Measurements from ENCODE around the gene GALNS. TPM values are rescaled to one million over a fixed set of nuclear protein-coding genes. Genes with fewer than 3 reads are reported as not detected.

The GALNS gene
- total RNA-seq, 2 experiments from 2014 or later, result 17.2 to 49.0 TPM

- Histone ChIP-seq H3K4me2 (ENCODE audit: low read length) (no peak overlapping the region), H3K9me3 (ENCODE audit: low read length) (no peaks in the 10 kb centered on the region), H3K79me2 (ENCODE audit: insufficient read depth, low read depth, low read length) (no peaks in the 10 kb centered on the region), H3K36me3 (ENCODE audit: insufficient read depth, low read length) (no peaks in the 10 kb centered on the region), H3K9me2 (ENCODE audit: insufficient read depth, low read length) (no peaks in the 10 kb centered on the region), H4K20me1 (ENCODE audit: insufficient read depth, low read length) (no peaks in the 10 kb centered on the region), H2AFZ (ENCODE audit: low read length) (no peak overlapping the region), H3K4me1 (ENCODE audit: insufficient read depth, low read length, poor library complexity, severe bottlenecking) (peaks cover 5% of the 10 kb centered on the region), H3K4me3 (ENCODE audit: low read depth, low read length, poor library complexity, severe bottlenecking) (no peak overlapping the region), H3K27ac (ENCODE audit: low read depth, low read length, poor library complexity, severe bottlenecking) (no peak overlapping the region)
- DNase-seq (ENCODE audit: low spot score), result no peak
- intact Hi-C loops (cut with micrococcal nuclease; ENCODE audit: unreplicated experiment), result no loop called here
- BruUV-seq (replicated peaks), result no TSS peak
- no peak for TF ChIP-seq EZH2phosphoT487 (IDR thresholded peaks at IDR 0.05; ENCODE audit: borderline replicate concordance, low read depth, low read length)
- TF ChIP-seq, protein P1, sequence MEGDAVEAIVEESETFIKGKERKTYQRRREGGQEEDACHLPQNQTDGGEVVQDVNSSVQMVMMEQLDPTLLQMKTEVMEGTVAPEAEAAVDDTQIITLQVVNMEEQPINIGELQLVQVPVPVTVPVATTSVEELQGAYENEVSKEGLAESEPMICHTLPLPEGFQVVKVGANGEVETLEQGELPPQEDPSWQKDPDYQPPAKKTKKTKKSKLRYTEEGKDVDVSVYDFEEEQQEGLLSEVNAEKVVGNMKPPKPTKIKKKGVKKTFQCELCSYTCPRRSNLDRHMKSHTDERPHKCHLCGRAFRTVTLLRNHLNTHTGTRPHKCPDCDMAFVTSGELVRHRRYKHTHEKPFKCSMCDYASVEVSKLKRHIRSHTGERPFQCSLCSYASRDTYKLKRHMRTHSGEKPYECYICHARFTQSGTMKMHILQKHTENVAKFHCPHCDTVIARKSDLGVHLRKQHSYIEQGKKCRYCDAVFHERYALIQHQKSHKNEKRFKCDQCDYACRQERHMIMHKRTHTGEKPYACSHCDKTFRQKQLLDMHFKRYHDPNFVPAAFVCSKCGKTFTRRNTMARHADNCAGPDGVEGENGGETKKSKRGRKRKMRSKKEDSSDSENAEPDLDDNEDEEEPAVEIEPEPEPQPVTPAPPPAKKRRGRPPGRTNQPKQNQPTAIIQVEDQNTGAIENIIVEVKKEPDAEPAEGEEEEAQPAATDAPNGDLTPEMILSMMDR (conservative IDR thresholded peaks at IDR 0.05; ENCODE audit: low read length), result no peak
- ChIA-PET CTCF (ENCODE audit: unreplicated experiment) (no interaction called here), POLR2A (no interaction called here)
These were observed 46.0 kb upstream of the GALNS start for GRCh38 chr16:88902744-88903143.

GRCh38 chr16:88901718-88902337 lies 45.1 kb upstream of the GALNS start:
- H3K79me2 ChIP-seq (ENCODE audit: insufficient read depth, low read depth, low read length), result no peaks in the 10 kb centered on the region
- intact Hi-C loops (cut with micrococcal nuclease; ENCODE audit: unreplicated experiment), result no loop called here

DNA sequence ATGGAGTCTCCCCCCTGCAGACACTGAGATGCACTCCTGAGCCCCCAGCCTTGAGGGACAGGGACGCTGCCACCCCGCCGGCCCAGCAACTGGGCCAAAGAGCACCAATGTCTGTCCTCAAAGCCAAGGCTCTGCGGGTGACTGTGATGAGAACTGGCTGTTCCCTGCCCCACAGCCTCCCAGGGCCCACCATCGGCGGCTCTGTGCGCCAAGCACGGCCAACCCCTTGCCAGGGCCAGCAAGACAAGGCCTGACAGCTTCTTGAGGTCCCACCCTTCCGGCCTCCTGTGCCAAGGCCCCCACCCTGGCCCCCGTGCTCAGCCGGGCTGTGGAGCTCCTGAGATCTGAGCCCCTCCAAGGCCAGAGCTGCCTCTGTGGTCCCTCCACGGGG lies 43.9 kb upstream of the GALNS start:
- Histone ChIP-seq H3K9me2 (ENCODE audit: insufficient read depth, low read length) (no peaks in the 10 kb centered on the region), H3K9me3 (ENCODE audit: low read length) (no peaks in the 10 kb centered on the region), H3K4me3 (ENCODE audit: low read depth, low read length, poor library complexity, severe bottlenecking) (no peak overlapping the region), H3K4me1 (ENCODE audit: insufficient read depth, low read length, poor library complexity, severe bottlenecking) (peaks cover under 1% of the 10 kb centered on the region), H3K79me2 (ENCODE audit: insufficient read depth, low read depth, low read length) (no peaks in the 10 kb centered on the region), H3K4me2 (ENCODE audit: low read length) (no peak overlapping the region), H2AFZ (ENCODE audit: low read length) (no peak overlapping the region), H4K20me1 (ENCODE audit: insufficient read depth, low read length) (no peaks in the 10 kb centered on the region), H3K36me3 (ENCODE audit: insufficient read depth, low read length) (no peaks in the 10 kb centered on the region), H3K27ac (ENCODE audit: low read depth, low read length, poor library complexity, severe bottlenecking) (no peak overlapping the region)
- intact Hi-C loops (cut with micrococcal nuclease; ENCODE audit: unreplicated experiment), result no loop called here
- CTCF ChIA-PET (ENCODE audit: unreplicated experiment), result no interaction called here
- POLR2A ChIA-PET, result no interaction called here
- BruUV-seq (replicated peaks), result no TSS peak
- TF ChIP-seq EZH2phosphoT487 (IDR thresholded peaks at IDR 0.05; ENCODE audit: borderline replicate concordance, low read depth, low read length), result no peak
- TF ChIP-seq, protein P1 (conservative IDR thresholded peaks at IDR 0.05; ENCODE audit: low read length), result no peak
- DNase-seq (ENCODE audit: low spot score), result no peak

More at GRCh38 chr16:88901718-88902337, 45.1 kb upstream of the GALNS start:
- no TSS peak for BruUV-seq (replicated peaks)
- Histone ChIP-seq H3K9me2 (ENCODE audit: insufficient read depth, low read length) (no peaks in the 10 kb centered on the region), H3K9me3 (ENCODE audit: low read length) (no peaks in the 10 kb centered on the region), H3K4me2 (ENCODE audit: low read length) (no peak overlapping the region), H2AFZ (ENCODE audit: low read length) (no peak overlapping the region), H4K20me1 (ENCODE audit: insufficient read depth, low read length) (no peaks in the 10 kb centered on the region), H3K36me3 (ENCODE audit: insufficient read depth, low read length) (no peaks in the 10 kb centered on the region), H3K27ac (ENCODE audit: low read depth, low read length, poor library complexity, severe bottlenecking) (no peak overlapping the region), H3K4me1 (ENCODE audit: insufficient read depth, low read length, poor library complexity, severe bottlenecking) (peaks cover 5% of the 10 kb centered on the region), H3K4me3 (ENCODE audit: low read depth, low read length, poor library complexity, severe bottlenecking) (no peak overlapping the region)
- ChIA-PET POLR2A (no interaction called here), CTCF (ENCODE audit: unreplicated experiment) (interaction anchor here (0.6 kb wide), 1 partner anchor 466 kb away, joined by 3 read pairs; no protein-coding TSS in a partner anchor)
- TF ChIP-seq EZH2phosphoT487 (IDR thresholded peaks at IDR 0.05; ENCODE audit: borderline replicate concordance, low read depth, low read length), result no peak
- TF ChIP-seq, protein P1 (conservative IDR thresholded peaks at IDR 0.05; ENCODE audit: low read length), result no peak
- DNase-seq (ENCODE audit: low spot score), result no peak
